ENCODE data around the gene UBTD1. TPM values are rescaled to one million over a fixed set of nuclear protein-coding genes. Genes with fewer than 3 reads are reported as not detected.
"Not testable (repeated sequence)": the region's sequence is repeated elsewhere in the genome, so short reads cannot be mapped to it uniquely, and the experiment has no call there.

The UBTD1 gene
- total RNA-seq, 1 donor, result 22.1 TPM

GRCh38 chr10:97525086-97525485 is 26.4 kb downstream of the UBTD1 start:
- no peak for TF ChIP-seq CTCF (IDR thresholded peaks at IDR 0.05; ENCODE audit: insufficient read depth, low read length)
- H3K4me3 ChIP-seq (ENCODE audit: low read depth, low read length), result no peak overlapping the region
- DNase-seq (ENCODE audit: low read depth), result no peak

GRCh38 chr10:97525683-97526110 is 27.0 kb downstream of the UBTD1 start:
- no peak for DNase-seq (ENCODE audit: low read depth)
- no peak overlapping the region for H3K4me3 ChIP-seq (ENCODE audit: low read depth, low read length)
- no peak for TF ChIP-seq CTCF (IDR thresholded peaks at IDR 0.05; ENCODE audit: insufficient read depth, low read length)

- DNase-seq (ENCODE audit: low read depth); H3K4me3 ChIP-seq (ENCODE audit: low read depth, low read length): not testable (repeated sequence)
Observed at GRCh38 chr10:97528876-97529275, 30.2 kb downstream of the UBTD1 start.

GRCh38 chr10:97529685-97530465 is 31.2 kb downstream of the UBTD1 start:
- H3K4me3 ChIP-seq (ENCODE audit: low read depth, low read length), result no peak overlapping the region
- no peak for DNase-seq (ENCODE audit: low read depth)
- TF ChIP-seq CTCF (IDR thresholded peaks at IDR 0.05; ENCODE audit: insufficient read depth, low read length), result no peak

- H3K4me3 ChIP-seq (ENCODE audit: low read depth, low read length), result no peak overlapping the region
- no peak for TF ChIP-seq CTCF (IDR thresholded peaks at IDR 0.05; ENCODE audit: insufficient read depth, low read length)
- no peak for DNase-seq (ENCODE audit: low read depth)
Observed at GRCh38 chr10:97531401-97531986, 32.8 kb downstream of the UBTD1 start.

- H3K4me3 ChIP-seq (ENCODE audit: low read depth, low read length), result no peak overlapping the region
- TF ChIP-seq CTCF (IDR thresholded peaks at IDR 0.05; ENCODE audit: insufficient read depth, low read length), result no peak
- peak; percentile 32 for DNase-seq (ENCODE audit: low read depth)
Observed at GRCh38 chr10:97532935-97533671, 34.4 kb downstream of the UBTD1 start.

GRCh38 chr10:97533888-97534287 is 35.2 kb downstream of the UBTD1 start:
- no peak for TF ChIP-seq CTCF (IDR thresholded peaks at IDR 0.05; ENCODE audit: insufficient read depth, low read length)
- no peak for DNase-seq (ENCODE audit: low read depth)
- no peak overlapping the region for H3K4me3 ChIP-seq (ENCODE audit: low read depth, low read length)

All from fibroblast of the aortic adventitia (primary cell).